HEK293 (cell line): ENCODE results near the gene TK2.

Experiments used
- CTCF ChIA-PET: fragments of 350-600 bp; formaldehyde crosslinking; extraction: SDS; loops from one replicate; lab custom pipeline; 2021; ENCODE audit warnings: antibody characterized with exemption; lab: Yijun Ruan, JAX
- POLR2A ChIA-PET: fragments of 300-600 bp; formaldehyde crosslinking; extraction: SDS; loops from one replicate; lab custom pipeline; 2020; ENCODE audit warnings: antibody characterized with exemption, inconsistent platforms; lab: Yijun Ruan, JAX
- H3K27ac ChIP-seq: fragments of 200-500 bp; sonication (Bioruptor generic); 2 replicates; pipeline ENCODE4 v1.5.1; 2014; ENCODE audit warnings: low read depth, low read length, control low read depth, inconsistent platforms; ENCODE audit errors: extremely low read depth
- H3K36me3 ChIP-seq, 2 experiments: fragments of 200-500 bp in 1 of 2; sonication (Bioruptor generic) in 1 of 2; 1 replicate in 1 of 2; 2 replicates in 1 of 2; pipeline ENCODE4 v1.5.1; 2014 to 2017; ENCODE audit warnings: inconsistent platforms in 2 of 2, low read length in 2 of 2; ENCODE audit not compliant: control insufficient read depth in 2 of 2, insufficient read depth in 1 of 2
- H3K4me1 ChIP-seq: fragments of 200-500 bp; sonication (Bioruptor generic); 2 replicates; pipeline ENCODE4 v1.5.1; 2014; ENCODE audit warnings: mild to moderate bottlenecking, low read length, inconsistent platforms; ENCODE audit not compliant: control insufficient read depth, insufficient read depth
- H3K4me3 ChIP-seq: 2 replicates; pipeline ENCODE4 v1.5.1; 2011; ENCODE audit warnings: low read depth, mild to moderate bottlenecking, control low read depth, low read length, moderate library complexity
- H3K9me3 ChIP-seq: fragments of 200-500 bp; sonication (Bioruptor generic); 2 replicates; pipeline ENCODE4 v1.5.1; 2014; ENCODE audit warnings: low read depth, low read length, inconsistent platforms; ENCODE audit not compliant: control insufficient read depth, insufficient read depth
- AEBP2 ChIP-seq: fragments of 450-650 bp; formaldehyde crosslinking; IDR thresholded peaks from 2 replicates; pipeline ENCODE4 v1.5.1; 2016; ENCODE audit warnings: missing biosample characterization, missing genetic modification characterization, borderline replicate concordance
- BCL11A ChIP-seq: fragments of 450-650 bp; formaldehyde crosslinking; IDR thresholded peaks from 2 replicates; pipeline ENCODE4 v1.5.1; 2016; ENCODE audit warnings: low read depth, missing biosample characterization, missing genetic modification characterization
- GLIS2 ChIP-seq: fragments of 450-650 bp; formaldehyde crosslinking; IDR thresholded peaks from 2 replicates; pipeline ENCODE4 v1.5.1; 2016; ENCODE audit warnings: missing biosample characterization, missing genetic modification characterization
- HOXC10 ChIP-seq: sonication (generic); formaldehyde crosslinking; IDR thresholded peaks from 2 replicates; pipeline ENCODE4 v1.8.1; 2023; ENCODE audit warnings: mild to moderate bottlenecking, missing genetic modification reagents
- PRDM2 ChIP-seq: fragments of 450-650 bp; formaldehyde crosslinking; IDR thresholded peaks from 2 replicates; pipeline ENCODE4 v1.5.1; 2016; ENCODE audit warnings: missing biosample characterization, missing genetic modification characterization, borderline replicate concordance
- SETDB1 ChIP-seq: IDR thresholded peaks from one replicate; pipeline ENCODE4 v1.6.1; 2017; ENCODE audit warnings: mild to moderate bottlenecking, low read length, moderate library complexity, mixed read lengths; ENCODE audit not compliant: insufficient read length
- ZBTB21 ChIP-seq: fragments of 450-650 bp; formaldehyde crosslinking; IDR thresholded peaks from 2 replicates; pipeline ENCODE4 v1.5.1; 2017; ENCODE audit warnings: missing biosample characterization, missing genetic modification characterization
- ZBTB48 ChIP-seq: fragments of 450-650 bp; formaldehyde crosslinking; IDR thresholded peaks from 2 replicates; pipeline ENCODE4 v1.5.1; 2016; ENCODE audit warnings: missing biosample characterization, missing genetic modification characterization
- ZBTB6 ChIP-seq: fragments of 450-650 bp; formaldehyde crosslinking; IDR thresholded peaks from 2 replicates; pipeline ENCODE4 v1.5.1; 2017; ENCODE audit warnings: missing biosample characterization, missing genetic modification characterization
- ZNF148 ChIP-seq: fragments of 450-650 bp; formaldehyde crosslinking; IDR thresholded peaks from 2 replicates; pipeline ENCODE4 v1.5.0; 2017; ENCODE audit warnings: missing biosample characterization, missing genetic modification characterization, borderline replicate concordance
- ZNF16 ChIP-seq: fragments of 450-650 bp; formaldehyde crosslinking; IDR thresholded peaks from 2 replicates; pipeline ENCODE4 v1.5.1; 2016; ENCODE audit warnings: low read depth, missing biosample characterization, missing genetic modification characterization
- ZNF169 ChIP-seq: fragments of 450-650 bp; formaldehyde crosslinking; IDR thresholded peaks from 2 replicates; pipeline ENCODE4 v1.5.1; 2016; ENCODE audit warnings: missing biosample characterization, missing genetic modification characterization
- ZNF214 ChIP-seq: fragments of 450-650 bp; formaldehyde crosslinking; IDR thresholded peaks from 2 replicates; pipeline ENCODE4 v1.5.1; 2017; ENCODE audit warnings: missing biosample characterization, mild to moderate bottlenecking, missing genetic modification characterization, borderline replicate concordance
- ZNF26 ChIP-seq: fragments of 450-650 bp; formaldehyde crosslinking; IDR thresholded peaks from 2 replicates; pipeline ENCODE4 v1.5.1; 2016; ENCODE audit warnings: missing biosample characterization, missing genetic modification characterization
- ZNF473 ChIP-seq: fragments of 450-650 bp; formaldehyde crosslinking; IDR thresholded peaks from 2 replicates; pipeline ENCODE4 v1.5.1; 2017; ENCODE audit warnings: missing biosample characterization, missing genetic modification characterization
- ZNF521 ChIP-seq: fragments of 450-650 bp; formaldehyde crosslinking; IDR thresholded peaks from 2 replicates; pipeline ENCODE4 v1.5.1; 2017; ENCODE audit warnings: missing biosample characterization, mild to moderate bottlenecking, missing genetic modification characterization
- ZNF548 ChIP-seq: fragments of 450-650 bp; formaldehyde crosslinking; IDR thresholded peaks from 2 replicates; pipeline ENCODE4 v1.5.1; 2016; ENCODE audit warnings: missing biosample characterization, missing genetic modification characterization
- ZNF561 ChIP-seq: fragments of 450-650 bp; IDR thresholded peaks from 2 replicates; pipeline ENCODE4 v1.5.1; 2018; ENCODE audit warnings: missing biosample characterization, missing genetic modification characterization, borderline replicate concordance
- ZNF707 ChIP-seq: fragments of 450-650 bp; formaldehyde crosslinking; IDR thresholded peaks from 2 replicates; pipeline ENCODE4 v1.5.1; 2016; ENCODE audit warnings: missing biosample characterization, missing genetic modification characterization
- ZNF76 ChIP-seq: fragments of 450-650 bp; formaldehyde crosslinking; IDR thresholded peaks from 2 replicates; pipeline ENCODE4; 2016; ENCODE audit warnings: low read depth, missing biosample characterization, missing genetic modification characterization, borderline replicate concordance
- ZNF768 ChIP-seq: fragments of 450-650 bp; formaldehyde crosslinking; IDR thresholded peaks from 2 replicates; pipeline ENCODE4 v1.5.1; 2018; ENCODE audit warnings: missing biosample characterization, mild to moderate bottlenecking, missing genetic modification characterization
- ZSCAN5A ChIP-seq: fragments of 450-650 bp; formaldehyde crosslinking; IDR thresholded peaks from 2 replicates; pipeline ENCODE4 v1.5.1; 2016; ENCODE audit warnings: missing biosample characterization, missing genetic modification characterization

The TK2 gene

DNA sequence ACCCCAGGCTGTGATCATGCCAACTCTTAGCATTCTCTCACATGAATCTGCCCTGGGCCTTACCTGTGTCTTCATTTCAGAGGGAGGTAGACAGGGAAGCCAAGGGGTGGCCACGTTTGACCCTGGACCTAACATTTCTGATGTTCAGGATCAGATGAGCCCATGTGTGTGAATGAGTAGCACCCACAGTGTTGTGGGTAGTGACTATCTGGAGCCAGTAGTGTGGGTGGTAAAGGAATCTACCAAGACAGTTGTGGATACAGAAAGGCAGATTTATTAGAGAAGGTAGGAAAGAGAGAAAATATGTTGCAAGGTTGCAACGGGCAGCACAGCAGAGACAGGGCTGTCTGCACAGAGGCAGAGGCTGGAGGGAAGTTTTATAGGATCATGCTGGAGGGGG, 60.5 kb downstream of the TK2 start:
- no peak overlapping the region for H3K27ac ChIP-seq
- H3K4me3 ChIP-seq, result no peak overlapping the region
- ChIA-PET CTCF (interaction anchor here (0.6 to 0.7 kb wide), 2 partner anchors 12 to 154 kb away, joined by 3 to 4 read pairs; no protein-coding TSS in a partner anchor), POLR2A (no interaction called here)
- no peaks in the 10 kb centered on the region for H3K36me3 ChIP-seq
- H3K9me3 ChIP-seq, result no peaks in the 10 kb centered on the region
- TF ChIP-seq ZNF548 (tag by site-specific recombination) (no peak), ZNF473 (tag by site-specific recombination) (no peak), ZNF707 (tag by site-specific recombination) (no peak), ZNF521 (tag by site-specific recombination) (no peak), ZNF26 (no peak), ZBTB6 (tag by site-specific recombination) (no peak), SETDB1 (no peak), HOXC10 (no peak), ZSCAN5A (tag by site-specific recombination) (no peak), ZNF768 (tag by site-specific recombination) (no peak), ZNF16 (tag by site-specific recombination) (no peak), ZBTB48 (tag by site-specific recombination) (no peak), ZNF148 (tag by site-specific recombination) (no peak), ZNF214 (no peak), ZNF169 (tag by site-specific recombination) (no peak)
- H3K4me1 ChIP-seq, result no peaks in the 10 kb centered on the region

GRCh38 chr16:66488505-66488904, 61.4 kb downstream of the TK2 start:
- no peak overlapping the region for H3K27ac ChIP-seq
- H3K9me3 ChIP-seq, result no peaks in the 10 kb centered on the region
- H3K4me3 ChIP-seq, result no peak overlapping the region
- no peaks in the 10 kb centered on the region for H3K36me3 ChIP-seq
- ChIA-PET POLR2A (interaction anchor here (0.5 to 0.6 kb wide), 2 partner anchors 10 to 13 kb away, joined by 3 to 5 read pairs; no protein-coding TSS in a partner anchor), CTCF (interaction anchor here (0.7 to 2.4 kb wide), 2 partner anchors 76 to 82 kb away, joined by 3 to 14 read pairs; no protein-coding TSS in a partner anchor)
- no peaks in the 10 kb centered on the region for H3K4me1 ChIP-seq
- no peak for TF ChIP-seq AEBP2 (tag by site-specific recombination)
- no peak for TF ChIP-seq PRDM2 (tag by site-specific recombination)
- TF ChIP-seq ZNF76 (tag by site-specific recombination), result no peak
- no peak for TF ChIP-seq GLIS2
- no peak for TF ChIP-seq ZBTB21
- no peak for TF ChIP-seq BCL11A
- no peak for TF ChIP-seq ZNF561 (tag by site-specific recombination)
